GM20431 (cell line): ENCODE data around the gene BCKDK.
"Not testable (repeated sequence)": the region's sequence is repeated elsewhere in the genome, so short reads cannot be mapped to it uniquely, and the experiment has no call there.

Experiments used
- in situ Hi-C: fragments of 300-500 bp; cut with MseI, MboI; formaldehyde crosslinking; loops from one replicate; pipeline ENCODE4 v1.15.0; 2020; ENCODE audit warnings: low sequenced_read_pairs; ENCODE audit not compliant: unreplicated experiment

The BCKDK gene

GRCh38 chr16:31093132-31093703 lies 15.0 kb upstream of the BCKDK start:
- in situ Hi-C loops = no loop called here

- in situ Hi-C loops = no loop called here
These were observed 14.1 kb upstream of the BCKDK start for GRCh38 chr16:31094088-31094423.

- in situ Hi-C loops = no loop called here
These were observed 13.6 kb upstream of the BCKDK start, which contains the start of gene VKORC1 for GRCh38 chr16:31094424-31095120. TSS of gene VKORC1 (minus strand) at chr16:31094797. CDS start at chr16:31094729, 68 bp downstream.

- in situ Hi-C loops = no loop called here
These were observed 8.1 kb upstream of the BCKDK start for GRCh38 chr16:31099860-31100638.

- in situ Hi-C loops = not testable (repeated sequence)
These were observed 7.1 kb upstream of the BCKDK start for GRCh38 chr16:31100876-31101641.

GRCh38 chr16:31105677-31106213 lies 2.4 kb upstream of the BCKDK start:
- in situ Hi-C loops = no loop called here

GRCh38 chr16:31106509-31107464 lies 1.4 kb upstream of the BCKDK start:
- in situ Hi-C loops = no loop called here

DNA sequence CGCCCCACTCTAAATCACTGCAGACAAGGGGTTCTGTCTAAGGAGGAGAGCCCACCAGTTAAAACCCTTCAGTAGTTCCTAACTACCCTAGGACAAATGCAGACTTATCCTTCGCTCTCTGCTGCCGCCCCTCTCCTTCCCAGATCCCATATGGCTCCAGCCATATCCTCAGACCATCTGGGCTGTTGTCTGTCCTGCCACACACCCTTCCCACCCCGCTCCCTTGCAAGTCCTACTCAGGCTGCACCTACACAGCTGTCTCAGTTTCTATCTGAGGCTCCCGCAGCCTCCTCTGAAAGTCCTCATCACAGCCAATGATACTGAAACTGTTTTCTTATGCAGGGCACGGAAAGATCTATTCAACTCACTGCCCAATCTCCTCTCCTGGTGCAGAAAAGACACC lies 720 bp upstream of the BCKDK start:
- in situ Hi-C loops = no loop called here

- in situ Hi-C loops = no loop called here
These were observed 790 bp downstream of the BCKDK start for GRCh38 chr16:31108794-31109558.

DNA sequence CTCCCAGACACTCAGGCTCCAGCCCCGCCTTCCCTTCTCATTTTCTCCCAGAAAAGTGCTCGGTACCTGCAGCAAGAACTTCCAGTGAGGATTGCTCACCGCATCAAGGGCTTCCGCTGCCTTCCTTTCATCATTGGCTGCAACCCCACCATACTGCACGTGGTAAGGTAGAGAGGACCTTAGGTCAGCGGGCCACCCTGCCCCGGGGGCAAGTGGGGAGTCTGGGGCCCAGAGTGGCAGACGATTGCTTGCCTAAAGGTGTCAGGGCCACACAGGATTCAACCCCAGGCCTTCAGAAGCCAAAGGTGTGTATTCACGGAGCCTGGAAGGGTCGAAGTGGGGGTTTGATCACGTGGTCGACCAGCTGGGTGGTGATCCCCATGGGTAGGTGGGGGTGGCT lies 1.4 kb downstream of the BCKDK start:
- in situ Hi-C loops = no loop called here

GRCh38 chr16:31110106-31111034 lies 2.2 kb downstream of the BCKDK start:
- in situ Hi-C loops = no loop called here

- in situ Hi-C loops = no loop called here
These were observed 3.8 kb downstream of the BCKDK start for GRCh38 chr16:31111881-31112466.

DNA sequence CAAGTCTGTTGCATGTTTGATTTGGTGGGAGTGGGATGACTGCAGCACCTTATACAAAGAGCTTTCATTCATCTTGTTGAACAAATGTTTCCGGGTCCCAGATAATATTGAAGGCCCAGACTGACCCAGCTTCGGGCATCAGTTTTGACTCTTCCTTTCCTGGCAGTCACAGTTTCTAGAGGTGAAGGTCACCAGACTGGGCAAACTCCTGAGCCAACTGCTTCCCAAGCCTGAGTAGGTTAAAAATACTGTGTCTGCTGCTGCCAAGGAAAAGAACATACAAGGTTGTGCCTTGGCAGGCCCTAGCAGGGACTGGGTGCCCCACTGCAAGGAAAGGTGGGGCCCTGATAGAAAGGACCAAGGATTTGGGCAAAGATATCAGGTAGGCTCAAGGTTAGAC lies 4.5 kb downstream of the BCKDK start:
- in situ Hi-C loops = no loop called here

- in situ Hi-C loops = no loop called here
These were observed 5.2 kb downstream of the BCKDK start for GRCh38 chr16:31113121-31114120.

- in situ Hi-C loops = no loop called here
These were observed 6.3 kb downstream of the BCKDK start for GRCh38 chr16:31114468-31114867.
